GM12878 (cell line): ENCODE data around the gene PAPLN. TPM values are rescaled to one million over a fixed set of nuclear protein-coding genes. Genes with fewer than 3 reads are reported as not detected.
A peak's percentile ranks its signal among the peaks of the same experiment; 100 is the strongest.

Experiments
- BACH1 ChIP-seq: fragments of 450-650 bp; IDR thresholded peaks from 2 replicates; pipeline ENCODE4 v1.6.1; 2017; ENCODE audit warnings: mild to moderate bottlenecking, borderline replicate concordance
- CBX3 ChIP-seq: fragments of 200-600 bp; sonication (generic); IDR thresholded peaks from 2 replicates; pipeline ENCODE4 v1.6.1; 2016; ENCODE audit warnings: low read depth, borderline replicate concordance
- CEBPZ ChIP-seq: fragments of 150-350 bp; IDR thresholded peaks from 2 replicates; pipeline ENCODE4 v1.6.1; 2016; ENCODE audit warnings: low read depth, low read length
- CHD1 ChIP-seq: IDR thresholded peaks from 2 replicates; pipeline ENCODE4 v1.6.1; 2012; ENCODE audit warnings: low read depth, low read length, improper control_type of control experiment
- ESRRA ChIP-seq: IDR thresholded peaks from 2 replicates; pipeline ENCODE4 v1.6.1; 2012; ENCODE audit warnings: mild to moderate bottlenecking, low read length, improper control_type of control experiment
- HSF1 ChIP-seq: fragments of 150-350 bp; IDR thresholded peaks from 2 replicates; pipeline ENCODE4 v1.6.1; 2014; ENCODE audit warnings: mild to moderate bottlenecking, low read depth, low read length
- PKNOX1 ChIP-seq: fragments of 450-650 bp; IDR thresholded peaks from 2 replicates; pipeline ENCODE4 v1.6.1; 2016; ENCODE audit warnings: mild to moderate bottlenecking
- SUZ12 ChIP-seq: fragments of 200-600 bp; sonication (generic); IDR thresholded peaks from one replicate; pipeline ENCODE4 v1.6.1; 2018; ENCODE audit warnings: antibody characterized with exemption, mild to moderate bottlenecking; ENCODE audit not compliant: unreplicated experiment
- TCF7 ChIP-seq: IDR thresholded peaks from 2 replicates; pipeline ENCODE4 v1.6.1; 2014; ENCODE audit warnings: antibody characterized with exemption, borderline replicate concordance
- ZBTB40 ChIP-seq: fragments of 450-650 bp; IDR thresholded peaks from 2 replicates; pipeline ENCODE4 v1.6.1; 2016; ENCODE audit warnings: mild to moderate bottlenecking, moderate library complexity, borderline replicate concordance
- ZNF217 ChIP-seq: fragments of 450-650 bp; IDR thresholded peaks from 2 replicates; pipeline ENCODE4 v1.6.1; 2017; ENCODE audit warnings: antibody characterized with exemption, mild to moderate bottlenecking
- ZNF274 ChIP-seq: IDR thresholded peaks from one replicate; pipeline ENCODE4 v1.8.0; 2011; ENCODE audit not compliant: insufficient read length, insufficient read depth
- ZNF687 ChIP-seq: fragments of 450-650 bp; IDR thresholded peaks from 2 replicates; pipeline ENCODE4 v1.6.1; 2017; ENCODE audit warnings: mild to moderate bottlenecking, moderate library complexity
- polyA plus RNA-seq, 11 experiments: library from polyadenylated mRNA; depleted of rRNA in 4 of 11; unstranded in 6 of 11; stranded (reverse) in 5 of 11; fragments of >200 nt; fragmentation: Nextera tagmentation in 4 of 11; fragmentation: Illumina TruSeq in 1 of 11; extraction: Ambion mirVana in 4 of 11; extraction: Trizol in 1 of 11; gene quantifications; 1 replicate in 1 of 11; 2 replicates in 10 of 11; pipeline versions ENCODE4 v1.2.1 to v1.2.3, GENCODE V29; 2011 to 2016; ENCODE audit warnings: inconsistent platforms in 2 of 11, missing spikeins in 2 of 11, low read depth in 1 of 11
- total RNA-seq, 4 experiments: library from RNA; depleted of rRNA in 3 of 4; stranded (reverse); fragments of >200 nt in 3 of 4; fragmentation: Illumina TruSeq in 1 of 4; extraction: Trizol in 1 of 4; gene quantifications; 2 replicates each; pipeline versions ENCODE4 v1.2.1 to v1.2.3, GENCODE V29; 2013 to 2021

The PAPLN gene
- total and polyA plus RNA-seq, 10 of the 15 experiments (the other 5 are each of a cell fraction or from before 2014, with no cell fraction given), result 1.8 to 19.8 (median 7.4) TPM

GRCh38 chr14:73290279-73290678 is 53.0 kb downstream of the PAPLN start (continued):
- TF ChIP-seq ZBTB40, result no peak
- no peak; the same call in 1 of the 2 replicates for TF ChIP-seq BACH1
- TF ChIP-seq PKNOX1, result no peak
- TF ChIP-seq SUZ12, result no peak
- 0 out of 2 replicates have a peak, but pooled peaks have one; percentile 50 for TF ChIP-seq ZNF217
- TF ChIP-seq ESRRA, result no peak
- TF ChIP-seq HSF1, result no peak
- TF ChIP-seq CEBPZ, result no peak
- TF ChIP-seq ZNF274, result no peak
- TF ChIP-seq CBX3, result no peak
- TF ChIP-seq CHD1, result no peak
- TF ChIP-seq TCF7, result no peak
- peak; percentile 72; the same call in 1 of the 2 replicates for TF ChIP-seq ZNF687
- TF ChIP-seq, all 136 proteins: peak for 36
